HCT116 (cell line): ENCODE data around the gene CDR2. TPM values are rescaled to one million over a fixed set of nuclear protein-coding genes. Genes with fewer than 3 reads are reported as not detected.

Experiments used
- ATAC-seq: fragments of 200-7000 bp; cut with Tn5 transposase; 2 replicates; pipeline ENCODE4 v1.9.1; 2020; ENCODE audit warnings: mild to moderate bottlenecking, moderate library complexity
- BruUV-seq: library from RNA; stranded (reverse); fragments of 400-500 nt; replicated peaks from 2 replicates; lab custom pipeline; 2021; lab: Mats Ljungman, UMichigan
- CTCF ChIA-PET: fragments of 300-600 bp; sonication (Branson Sonifier 250); formaldehyde crosslinking; loops from one replicate; lab custom pipeline; 2021; ENCODE audit warnings: antibody characterized with exemption; lab: Charles Lee
- POLR2A ChIA-PET: fragments of 300-600, 350-600 bp; sonication (Branson Sonifier 250); formaldehyde crosslinking; loops from one replicate; lab custom pipeline; 2021; ENCODE audit warnings: antibody characterized with exemption; lab: Charles Lee
- RAD21 ChIA-PET, 2 experiments: fragments of 300-600 bp; sonication (Branson Sonifier 250); formaldehyde crosslinking; loops; one replicate each; lab custom pipeline; 2023; ENCODE audit warnings: low total read pairs in 2 of 2; ENCODE audit not compliant: uncharacterized antibody in 2 of 2, unreplicated experiment in 2 of 2, low non-redundant PET in 1 of 2; lab: Charles Lee
- DNase-seq: peaks from one replicate; pipeline ENCODE4 v3.0.0-alpha.2; 2010; ENCODE audit warnings: low read depth, low spot score
- H2AFZ ChIP-seq: fragments of 200-600 bp; shearing (Covaris generic), sonication (generic); 2 replicates; pipeline ENCODE4 v1.6.1; 2017; ENCODE audit warnings: low read depth, mixed run types, mixed read lengths, antibody characterized with exemption, low read length; ENCODE audit not compliant: poor library complexity, severe bottlenecking
- H3K27ac ChIP-seq: 2 replicates; pipeline ENCODE4 v1.5.1; 2012; ENCODE audit warnings: low read depth, low read length
- H3K27me3 ChIP-seq: fragments of 200-600 bp; sonication (generic); 2 replicates; pipeline ENCODE4 v1.6.1; 2016; ENCODE audit warnings: mixed run types, low read length, mixed read lengths; ENCODE audit not compliant: insufficient read depth
- H3K36me3 ChIP-seq, 2 experiments: fragments of 200-500 bp in 1 of 2; fragments of 200-600 bp in 1 of 2; sonication (Bioruptor generic) in 1 of 2; sonication (generic) in 1 of 2; 2 replicates each; pipeline versions ENCODE4 v1.5.1 to v1.6.1; 2014 to 2016; ENCODE audit warnings: low read length in 2 of 2, inconsistent platforms in 1 of 2, mixed read lengths in 1 of 2, mixed run types in 1 of 2; ENCODE audit not compliant: insufficient read depth in 2 of 2, control insufficient read depth in 1 of 2
- H3K4me1 ChIP-seq, 2 experiments: fragments of 200-600 bp in 1 of 2; sonication (generic) in 1 of 2; 2 replicates each; pipeline versions ENCODE4 v1.5.1 to v1.6.1; 2012 to 2017; ENCODE audit warnings: low read length in 2 of 2, inconsistent platforms in 1 of 2, mild to moderate bottlenecking in 1 of 2, mixed read lengths in 1 of 2, mixed run types in 1 of 2, moderate library complexity in 1 of 2; ENCODE audit not compliant: insufficient read depth in 2 of 2, control insufficient read depth in 1 of 2
- H3K4me2 ChIP-seq: fragments of 200-600 bp; sonication (generic); 2 replicates; pipeline ENCODE4 v1.6.1; 2017; ENCODE audit warnings: mixed run types, low read length, mixed read lengths
- H3K4me3 ChIP-seq, 2 experiments: fragments of 200-600 bp in 1 of 2; sonication (generic) in 1 of 2; replicated peaks in 1 of 2; 2 replicates each; pipeline ENCODE4 v1.5.1; 2011 to 2016; ENCODE audit warnings: low read length in 2 of 2, control low read depth in 1 of 2, low read depth in 1 of 2, mild to moderate bottlenecking in 1 of 2, mixed read lengths in 1 of 2, mixed run types in 1 of 2
- H3K79me2 ChIP-seq: fragments of 200-600 bp; sonication (generic); 2 replicates; pipeline ENCODE4 v1.6.1; 2017; ENCODE audit warnings: mild to moderate bottlenecking, mixed run types, low read length, moderate library complexity, mixed read lengths; ENCODE audit not compliant: insufficient read depth
- H3K9ac ChIP-seq: fragments of 200-600 bp; sonication (generic); 2 replicates; pipeline ENCODE4 v1.6.1; 2016; ENCODE audit warnings: low read length, mixed read lengths
- H3K9me2 ChIP-seq: fragments of 200-600 bp; sonication (generic), shearing (Covaris generic); 2 replicates; pipeline ENCODE4 v1.6.1; 2017; ENCODE audit warnings: mixed run types, mild to moderate bottlenecking, moderate library complexity; ENCODE audit not compliant: insufficient read depth
- H3K9me3 ChIP-seq, 2 experiments: fragments of 200-500 bp in 1 of 2; fragments of 200-600 bp in 1 of 2; sonication (Bioruptor generic) in 1 of 2; sonication (generic) in 1 of 2; 2 replicates each; pipeline ENCODE4 v1.6.1; 2014 to 2017; ENCODE audit warnings: low read length in 2 of 2, mixed read lengths in 2 of 2, inconsistent platforms in 1 of 2, low read depth in 1 of 2, mild to moderate bottlenecking in 1 of 2, mixed run types in 1 of 2, moderate library complexity in 1 of 2; ENCODE audit not compliant: control insufficient read depth in 1 of 2, insufficient read depth in 1 of 2
- H4K20me1 ChIP-seq: fragments of 200-600 bp; sonication (generic), shearing (Covaris generic); 2 replicates; pipeline ENCODE4 v1.6.1; 2017; ENCODE audit warnings: mixed run types, mild to moderate bottlenecking, moderate library complexity; ENCODE audit not compliant: insufficient read depth
- ATF3 ChIP-seq: IDR thresholded peaks from 2 replicates; pipeline ENCODE4 v1.6.1; 2012
- CTCF ChIP-seq, 3 experiments: fragments of 200-600 bp in 1 of 3; sonication (generic) in 1 of 3; IDR thresholded peaks in 2 of 3; conservative IDR thresholded peaks in 1 of 3; 2 replicates each; pipeline ENCODE4 v1.5.1; 2012 to 2017; ENCODE audit warnings: low read depth in 2 of 3, low read length in 2 of 3, antibody characterized with exemption in 1 of 3, borderline replicate concordance in 1 of 3, control low read depth in 1 of 3, mild to moderate bottlenecking in 1 of 3, mixed read lengths in 1 of 3, mixed run types in 1 of 3, moderate library complexity in 1 of 3; ENCODE audit not compliant: insufficient read depth in 1 of 3
- ELF1 ChIP-seq: IDR thresholded peaks from 2 replicates; pipeline ENCODE4 v1.6.1; 2012; ENCODE audit warnings: low read depth, borderline replicate concordance
- EZH2 ChIP-seq: fragments of 200-600 bp; sonication (generic); IDR thresholded peaks from 2 replicates; pipeline ENCODE4 v1.6.1; 2017; ENCODE audit warnings: antibody characterized with exemption, mixed run types
- EZH2phosphoT487 ChIP-seq: fragments of 200-600 bp; IDR thresholded peaks from 2 replicates; pipeline ENCODE4 v1.6.1; 2018; ENCODE audit warnings: antibody characterized with exemption, borderline replicate concordance
- JUND ChIP-seq: IDR thresholded peaks from 2 replicates; pipeline ENCODE4 v1.6.1; 2012
- RAD21 ChIP-seq: IDR thresholded peaks from 2 replicates; pipeline ENCODE4 v1.6.1; 2012; ENCODE audit warnings: low read depth, mild to moderate bottlenecking
- SIN3A ChIP-seq: IDR thresholded peaks from 2 replicates; pipeline ENCODE4 v1.6.1; 2012; ENCODE audit warnings: low read depth
- SP1 ChIP-seq: IDR thresholded peaks from 2 replicates; pipeline ENCODE4 v1.6.1; 2012; ENCODE audit warnings: low read depth
- YY1 ChIP-seq: IDR thresholded peaks from 2 replicates; pipeline ENCODE4 v1.6.1; 2011; ENCODE audit warnings: low read length, low read depth, moderate library complexity, mild to moderate bottlenecking; ENCODE audit not compliant: insufficient replicate concordance; ENCODE audit errors: extremely low read depth
- intact Hi-C: fragments of 100-400 bp; cut with micrococcal nuclease; formaldehyde crosslinking; loops from 2 replicates; pipeline ENCODE4 v1.10.0; 2022
- total RNA-seq: library from RNA; stranded (reverse); gene quantifications from one replicate; pipeline ENCODE4 v1.2.1, GENCODE V29; 2021; ENCODE audit not compliant: unreplicated experiment
- TF ChIP-seq, protein P1 (sequence below): IDR thresholded peaks from 2 replicates; pipeline ENCODE4 v1.6.1; 2011; ENCODE audit warnings: mild to moderate bottlenecking, low read length, moderate library complexity; ENCODE audit not compliant: insufficient replicate concordance; ENCODE audit errors: extremely low read depth

Gene CDR2
- total RNA-seq, 1 experiment from 2014 or later: 27.3 TPM

DNA sequence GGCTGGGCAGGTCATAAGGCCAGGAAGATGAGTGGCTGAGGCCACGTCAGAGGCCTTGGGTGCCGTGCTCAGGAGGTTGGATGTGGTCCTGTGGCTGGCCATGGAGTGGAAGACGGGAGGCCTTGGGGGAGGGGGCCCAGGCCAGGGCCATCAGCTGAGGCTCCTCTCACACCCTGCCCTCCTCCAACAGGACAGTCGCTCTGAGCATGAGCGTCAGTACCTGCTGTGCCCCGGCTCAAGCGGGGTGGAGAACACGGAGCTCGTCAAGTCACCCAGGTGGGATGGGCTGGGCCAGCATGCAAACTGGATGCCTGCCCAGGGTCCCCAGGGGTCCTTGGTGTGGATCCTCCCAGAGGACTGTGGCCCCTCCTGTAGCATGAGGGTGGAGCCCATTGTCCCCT, 58.0 kb downstream of the CDR2 start:
- RAD21 ChIA-PET: no interaction called here
- no peaks in the 10 kb centered on the region for H3K4me1 ChIP-seq
- ATAC-seq: no peak
- H3K9ac ChIP-seq: no peak overlapping the region
- POLR2A ChIA-PET: no interaction called here
- CTCF ChIA-PET: no interaction called here
- H3K36me3 ChIP-seq: peaks cover 26 to 33% of the 10 kb centered on the region in 2 experiments
- BruUV-seq: no TSS peak
- no peaks in the 10 kb centered on the region for H4K20me1 ChIP-seq
- DNase-seq: no peak
- no peak overlapping the region for H3K4me2 ChIP-seq
- no peaks in the 10 kb centered on the region for H3K9me3 ChIP-seq
- H3K4me3 ChIP-seq: no peak overlapping the region
- TF ChIP-seq, protein P1, sequence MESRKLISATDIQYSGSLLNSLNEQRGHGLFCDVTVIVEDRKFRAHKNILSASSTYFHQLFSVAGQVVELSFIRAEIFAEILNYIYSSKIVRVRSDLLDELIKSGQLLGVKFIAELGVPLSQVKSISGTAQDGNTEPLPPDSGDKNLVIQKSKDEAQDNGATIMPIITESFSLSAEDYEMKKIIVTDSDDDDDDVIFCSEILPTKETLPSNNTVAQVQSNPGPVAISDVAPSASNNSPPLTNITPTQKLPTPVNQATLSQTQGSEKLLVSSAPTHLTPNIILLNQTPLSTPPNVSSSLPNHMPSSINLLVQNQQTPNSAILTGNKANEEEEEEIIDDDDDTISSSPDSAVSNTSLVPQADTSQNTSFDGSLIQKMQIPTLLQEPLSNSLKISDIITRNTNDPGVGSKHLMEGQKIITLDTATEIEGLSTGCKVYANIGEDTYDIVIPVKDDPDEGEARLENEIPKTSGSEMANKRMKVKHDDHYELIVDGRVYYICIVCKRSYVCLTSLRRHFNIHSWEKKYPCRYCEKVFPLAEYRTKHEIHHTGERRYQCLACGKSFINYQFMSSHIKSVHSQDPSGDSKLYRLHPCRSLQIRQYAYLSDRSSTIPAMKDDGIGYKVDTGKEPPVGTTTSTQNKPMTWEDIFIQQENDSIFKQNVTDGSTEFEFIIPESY: no peak
- TF ChIP-seq YY1: no peak
- TF ChIP-seq JUND: no peak
- TF ChIP-seq, all 23 proteins: peak for 0
- Histone ChIP-seq H3K27me3 (no peaks in the 10 kb centered on the region), H3K27ac (no peak overlapping the region), H2AFZ (no peak overlapping the region), H3K9me2 (no peaks in the 10 kb centered on the region), H3K79me2 (peaks cover under 1% of the 10 kb centered on the region; the same call in 1 of the 2 replicates)
- intact Hi-C loops: no loop called here

DNA sequence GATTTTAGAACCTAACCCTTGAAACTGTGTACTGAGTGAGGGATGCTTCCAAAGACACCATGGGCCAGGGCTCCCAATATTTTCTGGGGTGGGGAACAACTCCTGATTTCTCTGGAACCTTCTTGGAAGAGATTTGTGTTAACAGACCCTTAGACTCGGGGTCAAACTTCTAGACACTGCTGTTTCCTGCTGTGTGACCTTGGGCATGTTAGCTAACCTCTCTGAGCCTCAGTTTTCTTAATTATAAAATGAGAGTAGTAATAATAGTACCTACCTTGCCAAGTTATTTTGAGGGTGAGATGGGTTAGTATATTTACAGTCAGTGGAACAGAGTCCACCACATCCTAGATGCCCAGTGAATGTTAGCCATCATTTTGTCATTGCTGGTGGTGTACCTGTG, 58.4 kb downstream of the CDR2 start:
- Histone ChIP-seq H3K9me2 (no peaks in the 10 kb centered on the region), H3K9ac (no peak overlapping the region), H3K27me3 (no peaks in the 10 kb centered on the region), H3K79me2 (no peaks in the 10 kb centered on the region), H2AFZ (no peak overlapping the region), H3K36me3 (peaks cover 28 to 33% of the 10 kb centered on the region in 2 experiments), H3K9me3 (no peaks in the 10 kb centered on the region), H4K20me1 (no peaks in the 10 kb centered on the region), H3K4me3 (no peak overlapping the region), H3K4me2 (no peak overlapping the region), H3K27ac (no peak overlapping the region), H3K4me1 (no peaks in the 10 kb centered on the region)
- BruUV-seq: no TSS peak
- ATAC-seq (no peak), DNase-seq (no peak)
- intact Hi-C loops: no loop called here
- POLR2A ChIA-PET: no interaction called here
- TF ChIP-seq EZH2: no peak
- no peak for TF ChIP-seq ELF1
- no peak for TF ChIP-seq SIN3A
- no peak for TF ChIP-seq SP1
- TF ChIP-seq CTCF (IDR thresholded peaks at IDR 0.05 in 2 of 3, conservative IDR thresholded peaks at IDR 0.05 in 1 of 3; ENCODE audit: borderline replicate concordance in 1 of 3, insufficient read depth in 1 of 3, low read depth in 2 of 3, low read length in 2 of 3): no peak
- no peak for TF ChIP-seq EZH2phosphoT487
- no peak for TF ChIP-seq ATF3
- TF ChIP-seq RAD21: no peak
- RAD21 ChIA-PET: no interaction called here
- CTCF ChIA-PET: no interaction called here
